Common myeloid progenitor, CD34-positive (primary cell): ENCODE results near the gene FBXO42.
A peak's percentile ranks its signal among the peaks of the same experiment; 100 is the strongest.
"Not testable (repeated sequence)": the region's sequence is repeated elsewhere in the genome, so short reads cannot be mapped to it uniquely, and the experiment has no call there.

Experiments
- CTCF ChIA-PET: fragments of 350-600 bp; sonication (Branson Sonifier 250); formaldehyde crosslinking; loops from one replicate; lab custom pipeline; 2021; ENCODE audit warnings: antibody characterized with exemption; lab: Charles Lee
- POLR2A ChIA-PET: fragments of 350-600 bp; sonication (Branson Sonifier 250); formaldehyde crosslinking; loops from one replicate; lab custom pipeline; 2021; ENCODE audit warnings: antibody characterized with exemption; lab: Charles Lee
- DNase-seq, 3 donors: peaks; one replicate each; pipeline versions ENCODE4 v3.0.0 to v3.0.0-alpha.2; 2013
- H3K27ac ChIP-seq, 2 experiments: 1 replicate in 1 of 2; 2 replicates in 1 of 2; pipeline ENCODE4 v1.7.0; 2013; ENCODE audit warnings: inconsistent platforms in 2 of 2, low read length in 2 of 2, mild to moderate bottlenecking in 2 of 2, low read depth in 1 of 2, moderate library complexity in 1 of 2; ENCODE audit not compliant: severe bottlenecking in 2 of 2, insufficient read depth in 1 of 2, poor library complexity in 1 of 2
- H3K27me3 ChIP-seq, 5 experiments: replicated peaks in 2 of 5; 1 replicate in 3 of 5; 2 replicates in 2 of 5; pipeline versions ENCODE4 v1.6.1 to v1.7.0; 2013; ENCODE audit warnings: low read length in 4 of 5, mild to moderate bottlenecking in 2 of 5, moderate library complexity in 2 of 5, inconsistent platforms in 1 of 5; ENCODE audit not compliant: insufficient read depth in 5 of 5, control insufficient read depth in 4 of 5
- H3K36me3 ChIP-seq, 4 experiments: 1 replicate in 2 of 4; 2 replicates in 2 of 4; pipeline versions ENCODE4 v1.6.1 to v1.7.0; 2013; ENCODE audit warnings: low read length in 3 of 4, control low read depth in 1 of 4, mild to moderate bottlenecking in 1 of 4; ENCODE audit not compliant: control insufficient read depth in 4 of 4, insufficient read depth in 4 of 4
- H3K4me1 ChIP-seq, 4 experiments: 1 replicate in 3 of 4; 2 replicates in 1 of 4; pipeline versions ENCODE4 v1.6.1 to v1.7.1; 2013; ENCODE audit warnings: low read length in 3 of 4, mild to moderate bottlenecking in 3 of 4, control low read depth in 1 of 4, inconsistent platforms in 1 of 4, moderate library complexity in 1 of 4; ENCODE audit not compliant: control insufficient read depth in 4 of 4, insufficient read depth in 4 of 4; ENCODE audit errors: control extremely low read depth in 1 of 4
- H3K4me3 ChIP-seq, 7 experiments: 1 replicate in 4 of 7; 2 replicates in 3 of 7; pipeline versions ENCODE4 v1.5.1 to v1.7.0; 2013; ENCODE audit warnings: mild to moderate bottlenecking in 7 of 7, low read length in 6 of 7, moderate library complexity in 6 of 7, inconsistent platforms in 2 of 7, low read depth in 2 of 7, control low read depth in 1 of 7; ENCODE audit not compliant: insufficient read depth in 4 of 7, control insufficient read depth in 1 of 7; ENCODE audit errors: extremely low read depth in 1 of 7
- H3K9me3 ChIP-seq, 5 experiments: 1 replicate in 4 of 5; 2 replicates in 1 of 5; pipeline versions ENCODE4 v1.6.1 to v1.7.1; 2013; ENCODE audit warnings: low read length in 4 of 5, mild to moderate bottlenecking in 2 of 5, inconsistent platforms in 1 of 5, low read depth in 1 of 5, moderate library complexity in 1 of 5; ENCODE audit not compliant: control insufficient read depth in 4 of 5, insufficient read depth in 2 of 5; ENCODE audit errors: control extremely low read depth in 1 of 5
- WGBS: methylation state at CpG from one replicate; pipeline ENCODE4 v1.1.5; 2013; ENCODE audit not compliant: insufficient coverage; 5-methylcytosine and 5-hydroxymethylcytosine counted together

The FBXO42 gene

GRCh38 chr1:16218014-16218673 is 134.1 kb downstream of the FBXO42 start:
- peaks cover 6 to 20% (median 14%) of the 10 kb centered on the region in 4 experiments for H3K4me1 ChIP-seq
- 94% methylated on average over 5 of the region's 12 CpGs for WGBS
- H3K4me3 ChIP-seq = peak overlapping the region in 2 of 7 experiments; percentile 59 to 71
- no peaks in the 10 kb centered on the region for H3K9me3 ChIP-seq
- peaks cover 0 to 9% (median 0%) of the 10 kb centered on the region in 5 experiments for H3K27me3 ChIP-seq
- peak in 2 of 3 donors; percentile 19 to 31 for DNase-seq
- ChIA-PET POLR2A (interaction anchor here (1.6 kb wide), 1 partner anchor 11 kb away, joined by 6 read pairs; no protein-coding TSS in a partner anchor), CTCF (interaction anchor here (0.8 to 3.6 kb wide), 7 partner anchors 13 to 137 kb away, joined by 3 to 17 read pairs (median 5); partner anchors contain the start of gene FBXO42)
- H3K27ac ChIP-seq = no peak overlapping the region
- H3K36me3 ChIP-seq = no peaks in the 10 kb centered on the region

GRCh38 chr1:16217061-16217785 is 135.1 kb downstream of the FBXO42 start:
- Histone ChIP-seq H3K4me1 (peaks cover 6 to 20% (median 14%) of the 10 kb centered on the region in 4 experiments), H3K27ac (peak overlapping the region in 1 of 2 experiments; percentile 61), H3K9me3 (no peaks in the 10 kb centered on the region), H3K4me3 (peak overlapping the region; percentile 8 to 77 (median 63)), H3K36me3 (no peaks in the 10 kb centered on the region), H3K27me3 (peaks cover 0 to 9% (median 0%) of the 10 kb centered on the region in 5 experiments)
- CTCF ChIA-PET = interaction anchor here (0.8 to 3.6 kb wide), 12 partner anchors 12 to 139 kb away, joined by 3 to 17 read pairs (median 4); partner anchors contain the start of genes CPLANE2 and FBXO42
- peak; percentile 94 to 97 (median 96) for DNase-seq
- WGBS = under 1% methylated on average over 34 of the region's 46 CpGs
- POLR2A ChIA-PET = interaction anchor here (0.6 to 1.7 kb wide), 3 partner anchors 10 to 13 kb away, joined by 3 to 6 read pairs (median 5); no protein-coding TSS in a partner anchor

- DNase-seq = peak; percentile 89 to 92 (median 92)
- H3K36me3 ChIP-seq = no peaks in the 10 kb centered on the region
- 15% methylated on average over 26 of the region's 33 CpGs for WGBS
- ChIA-PET CTCF (interaction anchor here (1.1 to 3.6 kb wide), 7 partner anchors 11 to 136 kb away, joined by 3 to 17 read pairs (median 4); partner anchors contain the start of gene FBXO42), POLR2A (interaction anchor here (1.6 to 1.7 kb wide), 2 partner anchors 9 to 12 kb away, joined by 5 to 6 read pairs; no protein-coding TSS in a partner anchor)
- H3K4me3 ChIP-seq = peak overlapping the region in 6 of 7 experiments; percentile 54 to 77 (median 67)
- peaks cover 6 to 20% (median 14%) of the 10 kb centered on the region in 4 experiments for H3K4me1 ChIP-seq
- H3K27me3 ChIP-seq = peaks cover 0 to 11% (median 0%) of the 10 kb centered on the region in 5 experiments
- H3K27ac ChIP-seq = peak overlapping the region in 1 of 2 experiments; percentile 61
- no peaks in the 10 kb centered on the region for H3K9me3 ChIP-seq
Observed at GRCh38 chr1:16215882-16216753, 136.2 kb downstream of the FBXO42 start.

GRCh38 chr1:16215240-16215639 is 137.0 kb downstream of the FBXO42 start:
- DNase-seq, H3K4me3 ChIP-seq, H3K9me3 ChIP-seq, H3K36me3 ChIP-seq, POLR2A ChIA-PET, H3K27ac ChIP-seq, CTCF ChIA-PET: not testable (repeated sequence)
- peaks cover 6 to 20% (median 14%) of the 10 kb centered on the region in 4 experiments for H3K4me1 ChIP-seq
- H3K27me3 ChIP-seq = peaks cover 0 to 11% (median 0%) of the 10 kb centered on the region in 5 experiments
- WGBS = 95% methylated on average over 5 of the region's 14 CpGs

GRCh38 chr1:16213544-16213943 is 138.7 kb downstream of the FBXO42 start:
- H3K36me3 ChIP-seq, H3K9me3 ChIP-seq, H3K4me3 ChIP-seq, H3K27me3 ChIP-seq, POLR2A ChIA-PET, H3K27ac ChIP-seq, DNase-seq: not testable (repeated sequence)
- CTCF ChIA-PET = interaction anchor here (1.5 kb wide), 2 partner anchors 9 to 23 kb away, joined by 3 to 5 read pairs; partner anchors contain the start of gene CPLANE2
- H3K4me1 ChIP-seq = peaks cover 6 to 18% (median 14%) of the 10 kb centered on the region in 4 experiments
- WGBS = no CpG with 5 or more reads among the region's 3 CpGs

GRCh38 chr1:16213013-16213412 is 139.3 kb downstream of the FBXO42 start:
- no peak for DNase-seq
- 80% methylated on average over 1 of the region's 3 CpGs for WGBS
- Histone ChIP-seq H3K27ac (no peak overlapping the region), H3K27me3 (peaks cover 0 to 9% (median 0%) of the 10 kb centered on the region in 5 experiments), H3K36me3 (no peaks in the 10 kb centered on the region), H3K4me1 (peaks cover 6 to 18% (median 14%) of the 10 kb centered on the region in 4 experiments), H3K4me3 (no peak overlapping the region), H3K9me3 (no peaks in the 10 kb centered on the region)
- POLR2A ChIA-PET = no interaction called here
- CTCF ChIA-PET = interaction anchor here (1.5 kb wide), 2 partner anchors 9 to 23 kb away, joined by 3 to 5 read pairs; partner anchors contain the start of gene CPLANE2
